K562 (cell line): Measurements from ENCODE around the gene NR6A1.

Source experiments
- GTF2F1 ChIP-seq: IDR thresholded peaks from 2 replicates; pipeline ENCODE4 v1.6.1; 2011; ENCODE audit warnings: low read depth, low read length, improper control_type of control experiment
- NR1H2 ChIP-seq: sonication (generic); formaldehyde crosslinking; IDR thresholded peaks from 2 replicates; pipeline ENCODE4 v1.4.0; 2020; ENCODE audit warnings: mild to moderate bottlenecking, missing genetic modification reagents
- ZNF24 ChIP-seq: fragments of 450-650 bp; IDR thresholded peaks from 2 replicates; pipeline ENCODE4 v1.6.1; 2016

- TF ChIP-seq GTF2F1 (no peak), NR1H2 (no peak), ZNF24 (no peak)
Observed at GRCh38 chr9:124639637-124640036, 131.5 kb downstream of the NR6A1 start.
